ENCODE results near the gene MOGAT2.

Gene MOGAT2

GRCh38 chr11:75705541-75705940 is 12.1 kb upstream of the MOGAT2 start:
- Histone ChIP-seq H3K9ac (ENCODE audit: low read length) (no peak overlapping the region), H3K4me1 (ENCODE audit: insufficient read depth, low read length, severe bottlenecking) (no peaks in the 10 kb centered on the region), H3K9me2 (ENCODE audit: low read depth, low read length) (no peaks in the 10 kb centered on the region), H3K27ac (ENCODE audit: low read depth, low read length, poor library complexity, severe bottlenecking) (no peak overlapping the region), H3K79me2 (ENCODE audit: insufficient read depth, low read length) (no peaks in the 10 kb centered on the region), H3K27me3 (ENCODE audit: insufficient read depth, low read length) (no peaks in the 10 kb centered on the region), H3K4me3 (ENCODE audit: low read depth, low read length, poor library complexity, severe bottlenecking) (no peak overlapping the region), H3F3A (ENCODE audit: insufficient read depth, low read length) (no peaks in the 10 kb centered on the region), H3K9me3 (ENCODE audit: low read length) (0 out of 2 replicates have a peak, but pooled peaks cover 3% of the 10 kb centered on the region), H3K36me3 (ENCODE audit: insufficient read depth, low read length) (no peaks in the 10 kb centered on the region; the same call in 1 of the 2 replicates), H4K20me1 (ENCODE audit: insufficient read depth, low read length) (no peaks in the 10 kb centered on the region), H3K4me2 (ENCODE audit: low read length) (no peak overlapping the region), H2AFZ (ENCODE audit: low read length) (no peak overlapping the region)
- no peak for TF ChIP-seq CTCF (IDR thresholded peaks at IDR 0.05; ENCODE audit: low read length)
- TF ChIP-seq EZH2 (IDR thresholded peaks at IDR 0.05; ENCODE audit: borderline replicate concordance, low read length) = no peak

- Histone ChIP-seq H3K27me3 (ENCODE audit: insufficient read depth, low read length) (no peaks in the 10 kb centered on the region), H3K9me3 (ENCODE audit: low read length) (0 out of 2 replicates have a peak, but pooled peaks cover 3% of the 10 kb centered on the region), H3K4me1 (ENCODE audit: insufficient read depth, low read length, severe bottlenecking) (no peaks in the 10 kb centered on the region), H3K27ac (ENCODE audit: low read depth, low read length, poor library complexity, severe bottlenecking) (no peak overlapping the region), H4K20me1 (ENCODE audit: insufficient read depth, low read length) (no peaks in the 10 kb centered on the region), H3K36me3 (ENCODE audit: insufficient read depth, low read length) (no peaks in the 10 kb centered on the region; the same call in 1 of the 2 replicates), H3K9me2 (ENCODE audit: low read depth, low read length) (no peaks in the 10 kb centered on the region), H3K4me2 (ENCODE audit: low read length) (peak overlapping the region; percentile 37; the same call in 1 of the 2 replicates), H3F3A (ENCODE audit: insufficient read depth, low read length) (no peaks in the 10 kb centered on the region), H3K79me2 (ENCODE audit: insufficient read depth, low read length) (no peaks in the 10 kb centered on the region), H2AFZ (ENCODE audit: low read length) (no peak overlapping the region), H3K4me3 (ENCODE audit: low read depth, low read length, poor library complexity, severe bottlenecking) (no peak overlapping the region), H3K9ac (ENCODE audit: low read length) (no peak overlapping the region)
- TF ChIP-seq CTCF (IDR thresholded peaks at IDR 0.05; ENCODE audit: low read length) = peak; percentile 83
- no peak for TF ChIP-seq EZH2 (IDR thresholded peaks at IDR 0.05; ENCODE audit: borderline replicate concordance, low read length)
Observed at GRCh38 chr11:75706260-75706729, 11.3 kb upstream of the MOGAT2 start.

GRCh38 chr11:75714211-75714610 is 3.4 kb upstream of the MOGAT2 start:
- H3K4me3 ChIP-seq (ENCODE audit: low read depth, low read length, poor library complexity, severe bottlenecking) = no peak overlapping the region
- no peaks in the 10 kb centered on the region for H4K20me1 ChIP-seq (ENCODE audit: insufficient read depth, low read length)
- no peak overlapping the region for H3K9ac ChIP-seq (ENCODE audit: low read length)
- no peaks in the 10 kb centered on the region for H3K4me1 ChIP-seq (ENCODE audit: insufficient read depth, low read length, severe bottlenecking)
- TF ChIP-seq EZH2 (IDR thresholded peaks at IDR 0.05; ENCODE audit: borderline replicate concordance, low read length) (no peak), CTCF (IDR thresholded peaks at IDR 0.05; ENCODE audit: low read length) (no peak)
- H3K4me2 ChIP-seq (ENCODE audit: low read length) = no peak overlapping the region
- H3K9me3 ChIP-seq (ENCODE audit: low read length) = no peaks in the 10 kb centered on the region
- H3K9me2 ChIP-seq (ENCODE audit: low read depth, low read length) = no peaks in the 10 kb centered on the region
- H3K27ac ChIP-seq (ENCODE audit: low read depth, low read length, poor library complexity, severe bottlenecking) = no peak overlapping the region
- H3K36me3 ChIP-seq (ENCODE audit: insufficient read depth, low read length) = no peaks in the 10 kb centered on the region
- no peaks in the 10 kb centered on the region for H3K79me2 ChIP-seq (ENCODE audit: insufficient read depth, low read length)
- H3F3A ChIP-seq (ENCODE audit: insufficient read depth, low read length) = no peaks in the 10 kb centered on the region
- H2AFZ ChIP-seq (ENCODE audit: low read length) = no peak overlapping the region
- H3K27me3 ChIP-seq (ENCODE audit: insufficient read depth, low read length) = no peaks in the 10 kb centered on the region
